ENCODE results near the gene PARP1. TPM values are rescaled to one million over a fixed set of nuclear protein-coding genes. Genes with fewer than 3 reads are reported as not detected.

PARP1 gene
- total RNA-seq, 1 donor from 2014 or later, result 168 TPM

DNA sequence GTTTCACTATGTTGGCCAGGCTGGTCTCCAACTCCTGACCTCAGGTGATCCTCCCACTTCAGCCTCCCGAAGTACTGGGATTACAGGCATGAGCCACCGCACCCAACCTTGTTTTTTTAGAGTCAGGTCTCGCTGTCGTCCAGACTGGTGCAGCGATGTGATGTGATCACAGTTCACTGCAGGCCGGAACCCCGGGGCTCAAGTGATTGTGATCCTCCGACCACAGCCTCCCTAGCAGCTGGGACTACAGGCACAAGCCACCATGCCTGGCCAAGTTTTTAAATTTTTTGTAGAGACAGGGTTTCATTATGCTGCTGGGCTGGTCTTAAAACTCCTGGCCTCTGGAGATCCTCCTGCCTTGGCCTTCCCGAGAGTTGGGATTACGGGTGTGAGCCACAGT, 52.9 kb downstream of the PARP1 start:
- Mint-ChIP-seq H3K27ac (ENCODE audit: unreplicated experiment) (peak overlapping the region; percentile 98), H3K4me1 (ENCODE audit: low read depth, unreplicated experiment) (peaks cover 55% of the 10 kb centered on the region), H3K4me3 (ENCODE audit: unreplicated experiment) (peak overlapping the region; percentile 71), H3K9me3 (ENCODE audit: unreplicated experiment) (peaks cover 20% of the 10 kb centered on the region), H3K27me3 (ENCODE audit: unreplicated experiment) (peaks cover 17% of the 10 kb centered on the region), H3K36me3 (ENCODE audit: unreplicated experiment) (no peaks in the 10 kb centered on the region)
- TF ChIP-seq, protein P1, sequence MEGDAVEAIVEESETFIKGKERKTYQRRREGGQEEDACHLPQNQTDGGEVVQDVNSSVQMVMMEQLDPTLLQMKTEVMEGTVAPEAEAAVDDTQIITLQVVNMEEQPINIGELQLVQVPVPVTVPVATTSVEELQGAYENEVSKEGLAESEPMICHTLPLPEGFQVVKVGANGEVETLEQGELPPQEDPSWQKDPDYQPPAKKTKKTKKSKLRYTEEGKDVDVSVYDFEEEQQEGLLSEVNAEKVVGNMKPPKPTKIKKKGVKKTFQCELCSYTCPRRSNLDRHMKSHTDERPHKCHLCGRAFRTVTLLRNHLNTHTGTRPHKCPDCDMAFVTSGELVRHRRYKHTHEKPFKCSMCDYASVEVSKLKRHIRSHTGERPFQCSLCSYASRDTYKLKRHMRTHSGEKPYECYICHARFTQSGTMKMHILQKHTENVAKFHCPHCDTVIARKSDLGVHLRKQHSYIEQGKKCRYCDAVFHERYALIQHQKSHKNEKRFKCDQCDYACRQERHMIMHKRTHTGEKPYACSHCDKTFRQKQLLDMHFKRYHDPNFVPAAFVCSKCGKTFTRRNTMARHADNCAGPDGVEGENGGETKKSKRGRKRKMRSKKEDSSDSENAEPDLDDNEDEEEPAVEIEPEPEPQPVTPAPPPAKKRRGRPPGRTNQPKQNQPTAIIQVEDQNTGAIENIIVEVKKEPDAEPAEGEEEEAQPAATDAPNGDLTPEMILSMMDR (IDR thresholded peaks at IDR 0.05; ENCODE audit: partially characterized antibody, unreplicated experiment), result no peak
- no peak for DNase-seq

DNA sequence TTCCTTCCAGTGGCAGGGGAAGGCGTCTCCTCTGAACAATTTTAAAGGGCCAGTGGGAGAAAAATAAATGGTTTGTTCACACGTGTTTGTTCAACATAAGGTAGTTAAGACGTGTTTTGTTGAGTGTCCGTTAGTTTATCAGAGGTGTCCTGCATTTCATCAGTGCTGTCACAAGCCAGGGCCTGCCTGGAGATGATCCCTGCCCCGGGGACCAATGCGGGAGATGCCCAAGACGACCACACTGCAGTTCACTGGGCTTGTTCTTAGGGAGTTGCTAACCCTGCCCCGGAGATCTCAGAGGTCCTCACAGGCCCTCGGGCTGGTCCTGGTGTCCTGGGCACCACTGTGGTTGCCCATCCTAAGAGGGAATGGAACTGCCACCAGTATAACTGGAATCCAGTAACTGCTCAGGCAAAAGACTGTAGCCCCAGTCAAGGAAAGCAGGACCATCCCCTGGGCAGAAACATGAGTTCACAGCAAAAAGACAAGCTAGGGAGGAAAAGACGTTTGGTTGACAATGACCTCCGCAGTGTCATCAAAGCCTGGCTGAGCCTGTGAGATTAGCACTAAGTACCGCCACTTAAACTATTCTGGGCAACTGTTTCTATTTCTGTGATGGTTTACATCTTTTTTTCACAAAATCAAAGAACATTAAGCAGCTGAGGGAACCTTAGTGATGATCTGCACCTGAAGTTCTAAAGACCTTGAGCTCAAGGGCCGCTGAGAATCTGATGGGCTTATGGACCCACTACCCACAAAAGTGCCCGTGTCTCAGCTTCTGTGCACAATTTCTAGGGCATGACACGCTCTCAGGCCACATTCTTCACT, 54.0 kb downstream of the PARP1 start:
- peak overlapping the region; percentile 35 for H3K4me3 Mint-ChIP-seq (ENCODE audit: unreplicated experiment)
- H3K36me3 Mint-ChIP-seq (ENCODE audit: unreplicated experiment), result no peaks in the 10 kb centered on the region
- peaks cover 52% of the 10 kb centered on the region for H3K4me1 Mint-ChIP-seq (ENCODE audit: low read depth, unreplicated experiment)
- no peak for DNase-seq
- TF ChIP-seq, protein P1 (IDR thresholded peaks at IDR 0.05; ENCODE audit: partially characterized antibody, unreplicated experiment), result no peak
- H3K9me3 Mint-ChIP-seq (ENCODE audit: unreplicated experiment), result peaks cover 20% of the 10 kb centered on the region
- peak overlapping the region; percentile 98 for H3K27ac Mint-ChIP-seq (ENCODE audit: unreplicated experiment)
- H3K27me3 Mint-ChIP-seq (ENCODE audit: unreplicated experiment), result peaks cover 17% of the 10 kb centered on the region

DNA sequence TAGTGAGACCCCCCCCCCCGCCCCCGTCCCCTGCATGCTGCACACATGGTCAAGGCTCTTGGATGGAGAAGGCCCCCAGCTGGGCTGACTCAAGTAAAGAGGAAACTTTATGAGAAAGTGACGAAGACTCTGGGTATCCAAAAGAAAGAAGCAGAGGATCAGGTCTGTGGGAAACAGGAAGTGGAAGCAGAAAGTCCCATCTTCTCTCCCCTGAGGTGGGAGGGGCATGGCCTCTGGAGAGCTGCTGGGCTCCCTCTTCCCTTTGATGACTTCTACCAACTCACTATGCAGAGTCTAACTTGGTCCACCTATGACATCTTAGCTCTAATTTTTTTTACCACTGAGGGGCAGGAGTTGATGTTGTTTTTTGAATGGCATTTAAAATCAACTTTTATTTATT, 56.2 kb downstream of the PARP1 start:
- peaks cover 15% of the 10 kb centered on the region for H3K27me3 Mint-ChIP-seq (ENCODE audit: unreplicated experiment)
- no peak overlapping the region for H3K27ac Mint-ChIP-seq (ENCODE audit: unreplicated experiment)
- peaks cover 38% of the 10 kb centered on the region for H3K4me1 Mint-ChIP-seq (ENCODE audit: low read depth, unreplicated experiment)
- H3K36me3 Mint-ChIP-seq (ENCODE audit: unreplicated experiment), result no peaks in the 10 kb centered on the region
- H3K9me3 Mint-ChIP-seq (ENCODE audit: unreplicated experiment), result peaks cover 16% of the 10 kb centered on the region
- no peak for DNase-seq
- no peak overlapping the region for H3K4me3 Mint-ChIP-seq (ENCODE audit: unreplicated experiment)
- TF ChIP-seq, protein P1 (IDR thresholded peaks at IDR 0.05; ENCODE audit: partially characterized antibody, unreplicated experiment), result no peak

DNA sequence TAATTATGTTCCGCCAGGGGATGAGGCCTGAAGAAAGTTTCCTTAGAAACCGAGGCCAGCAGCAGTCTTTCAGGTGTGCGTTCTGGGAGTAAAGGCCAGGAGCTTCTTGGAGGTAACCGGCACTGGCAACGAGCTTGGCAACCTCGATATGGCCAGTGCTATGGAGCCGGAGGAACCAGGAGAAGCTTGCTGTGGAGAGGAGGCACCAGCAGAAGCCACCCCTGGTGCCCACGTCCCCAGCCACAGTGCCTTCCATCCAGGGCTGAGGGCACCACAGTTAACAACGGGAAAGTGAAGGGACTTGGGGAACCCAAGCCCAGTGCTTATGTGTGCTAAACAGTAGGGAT, 57.4 kb downstream of the PARP1 start:
- DNase-seq, result no peak
- Mint-ChIP-seq H3K4me1 (ENCODE audit: low read depth, unreplicated experiment) (peaks cover 27% of the 10 kb centered on the region), H3K27me3 (ENCODE audit: unreplicated experiment) (peaks cover 7% of the 10 kb centered on the region), H3K9me3 (ENCODE audit: unreplicated experiment) (peaks cover 4% of the 10 kb centered on the region), H3K4me3 (ENCODE audit: unreplicated experiment) (no peak overlapping the region), H3K27ac (ENCODE audit: unreplicated experiment) (no peak overlapping the region), H3K36me3 (ENCODE audit: unreplicated experiment) (no peaks in the 10 kb centered on the region)
- TF ChIP-seq, protein P1 (IDR thresholded peaks at IDR 0.05; ENCODE audit: partially characterized antibody, unreplicated experiment), result no peak

DNA sequence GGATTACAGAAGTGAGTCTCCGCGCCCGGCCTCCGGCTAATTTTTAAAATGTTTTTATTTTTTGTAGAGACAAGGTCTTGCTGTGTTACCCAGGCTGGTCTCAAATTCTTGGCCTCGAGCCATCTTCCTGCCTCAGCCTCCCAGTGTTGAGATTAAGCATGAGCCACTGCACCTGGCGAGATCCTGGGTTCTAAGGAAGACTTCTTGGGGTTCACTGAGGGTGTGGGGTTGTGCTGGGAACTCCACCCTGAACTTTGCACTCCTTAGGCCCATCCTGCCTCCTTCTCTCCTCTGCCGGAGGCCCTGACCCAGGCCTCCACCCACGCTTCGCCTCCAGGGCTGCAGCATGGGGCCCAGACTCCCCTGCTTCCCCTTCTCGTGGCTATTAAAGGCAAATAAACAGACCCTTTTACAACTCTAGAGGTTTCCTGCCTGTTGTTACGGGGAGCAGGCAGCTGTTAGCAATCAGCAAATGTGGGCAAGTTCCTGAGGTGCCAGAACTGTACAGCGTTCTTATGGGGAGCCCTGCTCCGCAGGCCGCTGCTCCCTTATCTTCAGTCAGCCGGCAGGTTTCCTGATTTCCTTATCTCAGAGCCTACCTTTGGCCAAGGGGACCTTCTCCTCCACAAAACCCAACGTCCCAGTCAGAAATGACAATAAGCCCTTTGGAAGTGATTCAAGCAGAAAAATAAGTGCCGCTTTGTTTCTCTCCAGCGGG, 57.9 kb downstream of the PARP1 start:
- TF ChIP-seq, protein P1 (IDR thresholded peaks at IDR 0.05; ENCODE audit: partially characterized antibody, unreplicated experiment), result no peak
- Mint-ChIP-seq H3K4me3 (ENCODE audit: unreplicated experiment) (no peak overlapping the region), H3K27ac (ENCODE audit: unreplicated experiment) (no peak overlapping the region), H3K4me1 (ENCODE audit: low read depth, unreplicated experiment) (peaks cover 24% of the 10 kb centered on the region), H3K36me3 (ENCODE audit: unreplicated experiment) (peaks cover 3% of the 10 kb centered on the region), H3K27me3 (ENCODE audit: unreplicated experiment) (peaks cover 6% of the 10 kb centered on the region), H3K9me3 (ENCODE audit: unreplicated experiment) (peaks cover 1% of the 10 kb centered on the region)
- DNase-seq, result no peak
